Measurements from ENCODE around the gene DOK4.

DOK4 gene

DNA sequence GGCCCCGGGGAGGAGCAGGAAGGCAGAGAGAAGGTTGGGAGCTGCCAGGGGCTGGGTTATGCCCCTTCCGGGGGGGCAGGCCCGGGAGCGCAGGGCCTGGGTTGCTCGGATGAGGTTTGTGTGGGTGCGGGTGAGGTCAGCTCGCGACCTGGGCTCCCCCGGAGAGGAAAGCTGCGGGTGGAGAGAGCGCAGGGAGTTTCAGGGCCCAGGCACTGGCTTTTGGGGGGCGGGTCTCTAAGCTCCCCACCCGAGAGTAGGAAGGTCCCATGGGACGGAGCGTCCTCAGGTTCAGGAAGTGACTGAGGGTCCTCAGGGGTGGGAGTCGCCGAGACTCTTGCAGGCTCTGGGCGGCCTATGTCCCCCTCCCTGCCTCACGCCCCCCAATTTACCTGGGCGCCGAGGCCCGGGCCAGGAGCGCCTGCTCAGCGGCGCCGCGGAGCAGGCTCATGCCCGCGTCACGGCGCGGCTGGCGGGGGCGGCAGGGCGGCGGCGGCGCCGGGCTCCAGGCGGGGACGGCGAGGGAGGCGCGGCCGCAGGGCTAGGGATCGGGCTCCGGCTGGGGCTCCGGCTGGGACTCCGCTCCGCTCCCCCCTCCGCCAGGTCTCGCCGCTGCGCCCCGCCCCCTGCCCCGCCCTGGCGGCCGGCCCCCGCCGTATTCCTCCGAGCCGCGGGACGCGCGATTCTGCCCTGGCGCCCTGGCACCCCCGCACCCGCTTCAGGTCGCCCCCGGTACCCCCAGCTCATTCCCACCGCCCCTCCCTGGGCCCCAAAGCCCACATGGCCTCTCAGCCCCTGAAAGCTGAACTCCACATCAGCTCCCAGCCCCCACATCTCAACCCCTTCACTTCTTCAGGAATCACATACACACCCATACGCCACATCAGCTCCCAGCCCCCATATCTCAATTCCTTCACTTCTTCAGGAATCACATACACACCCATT, at the start of gene DOK4:
Gene DOK4 (minus strand): TSS at position 578 of the 942 bp plus-strand sequence. CDS start 6,986 bp downstream, outside the sequence.
- CTCF ChIA-PET, result interaction anchor here (0.6 to 1.6 kb wide), 2 partner anchors 33 to 69 kb away, joined by 5 to 7 read pairs; no protein-coding TSS in a partner anchor
- peak within 1 kb of the TSS; percentile 48; the same call in 1 of the 2 replicates for H3K27ac ChIP-seq
- DNase-seq (ENCODE audit: low spot score), result peak; percentile 96
- no peak for TF ChIP-seq CTCF (conservative IDR thresholded peaks at IDR 0.05; ENCODE audit: low read depth)
- POLR2A ChIA-PET (ENCODE audit: low non-redundant PET), result interaction anchor here (1.0 kb wide), 1 partner anchor 24 kb away, joined by 3 read pairs; the partner anchor contains the start of gene POLR2C

- peak; percentile 99 for DNase-seq (ENCODE audit: low spot score)
- H3K27ac ChIP-seq, result peak overlapping the region; percentile 82
- no peak for TF ChIP-seq CTCF (conservative IDR thresholded peaks at IDR 0.05; ENCODE audit: low read depth)
- ChIA-PET POLR2A (ENCODE audit: low non-redundant PET) (no interaction called here), CTCF (interaction anchor here (1.7 to 1.9 kb wide), 2 partner anchors 16 to 41 kb away, joined by 6 read pairs; no protein-coding TSS in a partner anchor)
These were observed 49.5 kb upstream of the DOK4 start for GRCh38 chr16:57535680-57536305.

DNA sequence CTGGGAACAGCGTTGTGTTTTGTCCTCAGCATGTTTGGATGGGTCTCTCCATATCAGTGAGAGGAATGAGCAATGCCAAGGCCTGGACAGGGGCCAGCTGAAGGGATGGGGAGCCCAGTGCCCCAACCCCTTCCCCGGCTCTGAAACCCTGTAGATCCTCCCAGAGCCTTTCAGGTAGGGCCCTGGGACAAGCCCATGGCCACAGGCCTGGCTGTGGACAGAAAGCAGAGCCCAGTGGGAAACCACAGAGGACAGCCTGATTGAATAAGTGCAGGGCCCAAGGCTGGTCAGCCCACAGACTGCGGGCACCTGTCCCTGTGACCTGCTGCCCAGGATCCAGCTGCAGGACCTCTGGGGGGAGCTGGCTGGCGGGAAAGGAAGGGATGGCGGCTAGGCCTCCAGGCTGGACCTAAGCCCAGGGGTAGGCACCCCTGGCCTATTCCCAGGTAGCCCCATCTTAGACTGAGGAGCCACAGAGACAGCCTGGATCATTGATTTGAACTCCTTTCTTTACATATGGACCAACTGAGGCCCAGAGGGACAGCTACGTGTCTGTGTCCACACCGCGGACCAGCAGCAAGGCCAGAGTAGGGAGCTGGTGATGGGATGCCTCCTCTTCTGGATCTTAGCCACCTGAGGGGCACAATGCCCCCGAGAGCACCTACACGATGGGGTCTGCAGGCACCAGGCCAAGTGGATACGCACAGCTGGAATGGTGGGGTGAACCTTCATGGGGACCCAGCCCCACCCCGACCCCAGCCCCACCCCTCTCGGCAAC, 48.8 kb upstream of the DOK4 start:
- TF ChIP-seq CTCF (conservative IDR thresholded peaks at IDR 0.05; ENCODE audit: low read depth), result no peak
- peak overlapping the region; percentile 82 for H3K27ac ChIP-seq
- no peak for DNase-seq (ENCODE audit: low spot score)
- ChIA-PET POLR2A (ENCODE audit: low non-redundant PET) (no interaction called here), CTCF (interaction anchor here (1.7 kb wide), 1 partner anchor 15 kb away, joined by 6 read pairs; no protein-coding TSS in a partner anchor)

DNA sequence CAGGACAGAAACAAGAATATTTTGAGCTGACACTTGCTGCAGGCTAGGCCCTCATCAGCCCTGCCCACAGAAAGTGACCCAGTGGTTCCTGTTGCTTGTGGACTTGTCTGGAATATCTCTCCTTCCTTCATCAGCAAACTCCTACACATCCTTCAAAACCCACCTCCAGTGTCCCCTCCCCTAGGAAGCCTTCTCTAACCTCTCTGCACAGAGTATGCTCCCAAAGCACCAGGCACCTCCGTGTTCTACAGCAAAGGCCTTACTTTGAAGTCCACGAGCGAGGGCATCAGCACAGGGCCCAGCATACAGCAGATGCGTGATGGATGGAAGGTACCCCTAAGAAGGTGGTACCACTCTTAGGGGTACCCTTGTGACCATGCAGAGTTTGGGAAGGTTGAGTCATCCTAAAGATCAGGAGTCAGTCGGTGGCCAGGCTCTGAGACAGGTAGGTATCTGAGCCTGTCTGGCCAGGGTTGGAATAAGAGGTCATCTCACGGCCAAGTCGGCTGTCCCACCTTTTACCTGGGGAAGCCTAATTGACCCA, 48.1 kb upstream of the DOK4 start:
- CTCF ChIA-PET, result interaction anchor here (1.7 kb wide), 1 partner anchor 15 kb away, joined by 6 read pairs; no protein-coding TSS in a partner anchor
- H3K27ac ChIP-seq, result peak overlapping the region; percentile 82
- DNase-seq (ENCODE audit: low spot score), result no peak
- TF ChIP-seq CTCF (conservative IDR thresholded peaks at IDR 0.05; ENCODE audit: low read depth), result no peak
- POLR2A ChIA-PET (ENCODE audit: low non-redundant PET), result interaction anchor here (0.6 kb wide), 1 partner anchor 37 kb away, joined by 3 read pairs; no protein-coding TSS in a partner anchor

- no peak for DNase-seq (ENCODE audit: low spot score)
- POLR2A ChIA-PET (ENCODE audit: low non-redundant PET), result interaction anchor here (0.6 kb wide), 1 partner anchor 36 kb away, joined by 3 read pairs; no protein-coding TSS in a partner anchor
- CTCF ChIA-PET, result no interaction called here
These were observed 47.4 kb upstream of the DOK4 start for GRCh38 chr16:57533431-57534336.

More at GRCh38 chr16:57533431-57534336, 47.4 kb upstream of the DOK4 start:
- peak overlapping the region; percentile 82 for H3K27ac ChIP-seq
- TF ChIP-seq CTCF (conservative IDR thresholded peaks at IDR 0.05; ENCODE audit: low read depth), result no peak
